OCI-LY7 (cell line): ENCODE measurements around the gene BFSP1. TPM values are rescaled to one million over a fixed set of nuclear protein-coding genes. Genes with fewer than 3 reads are reported as not detected.

ENCODE experiments used
- BruUV-seq: library from RNA; stranded (reverse); fragments of 400-500 nt; replicated peaks from 2 replicates; lab custom pipeline; 2021; lab: Mats Ljungman, UMichigan
- CTCF ChIA-PET: fragments of 300-600 bp; sonication (Branson Sonifier 250); formaldehyde crosslinking; loops from one replicate; lab custom pipeline; 2022; ENCODE audit warnings: antibody characterized with exemption; ENCODE audit not compliant: unreplicated experiment; lab: Charles Lee
- POLR2A ChIA-PET: fragments of 300-600 bp; sonication (Branson Sonifier 250); formaldehyde crosslinking; loops from one replicate; lab custom pipeline; 2022; ENCODE audit warnings: antibody characterized with exemption; lab: Charles Lee
- DNase-seq: peaks from one replicate; pipeline ENCODE4 v3.0.0-alpha.2; 2015; ENCODE audit warnings: low spot score
- H2AFZ ChIP-seq: fragments of 200-600 bp; sonication (generic), shearing (Covaris generic); 2 replicates; pipeline ENCODE4 v1.6.1; 2014; ENCODE audit warnings: mild to moderate bottlenecking, antibody characterized with exemption, low read length, moderate library complexity
- H3K27ac ChIP-seq: fragments of 200-600 bp; sonication (generic); 2 replicates; pipeline ENCODE4 v1.5.1; 2014; ENCODE audit warnings: mixed run types, low read depth, mild to moderate bottlenecking, moderate library complexity, low read length, inconsistent platforms; ENCODE audit not compliant: poor library complexity, severe bottlenecking
- H3K36me3 ChIP-seq: fragments of 200-600 bp; sonication (generic); 2 replicates; pipeline ENCODE4 v1.6.1; 2014; ENCODE audit warnings: mild to moderate bottlenecking, antibody characterized with exemption, low read length, moderate library complexity, mixed read lengths; ENCODE audit not compliant: insufficient read depth
- H3K4me1 ChIP-seq: fragments of 200-600 bp; sonication (generic); 2 replicates; pipeline ENCODE4 v1.5.1; 2014; ENCODE audit warnings: mild to moderate bottlenecking, low read length; ENCODE audit not compliant: insufficient read depth, poor library complexity, severe bottlenecking
- H3K4me2 ChIP-seq: fragments of 200-600 bp; sonication (generic); 2 replicates; pipeline ENCODE4 v1.6.1; 2014; ENCODE audit warnings: mild to moderate bottlenecking, low read length
- H3K4me3 ChIP-seq: fragments of 200-600 bp; sonication (generic); 2 replicates; pipeline ENCODE4 v1.5.1; 2014; ENCODE audit warnings: mild to moderate bottlenecking, low read depth, low read length; ENCODE audit not compliant: poor library complexity, severe bottlenecking
- H3K79me2 ChIP-seq: fragments of 200-600 bp; sonication (generic); 2 replicates; pipeline ENCODE4 v1.6.1; 2016; ENCODE audit warnings: low read depth, mild to moderate bottlenecking, low read length, moderate library complexity, mixed read lengths; ENCODE audit not compliant: insufficient read depth
- H3K9me2 ChIP-seq: fragments of 200-600 bp; sonication (generic); 2 replicates; pipeline ENCODE4 v1.6.1; 2016; ENCODE audit warnings: mild to moderate bottlenecking, low read length, mixed read lengths; ENCODE audit not compliant: insufficient read depth
- H3K9me3 ChIP-seq: fragments of 200-600 bp; sonication (generic); 2 replicates; pipeline ENCODE4 v1.6.1; 2014; ENCODE audit warnings: mild to moderate bottlenecking, mixed run types, low read length, mixed read lengths
- H4K20me1 ChIP-seq: fragments of 200-600 bp; sonication (generic); 2 replicates; pipeline ENCODE4 v1.6.1; 2014; ENCODE audit warnings: mild to moderate bottlenecking, antibody characterized with exemption, low read length, moderate library complexity, mixed read lengths; ENCODE audit not compliant: insufficient read depth
- CTCF ChIP-seq: fragments of 200-600 bp; sonication (generic); conservative IDR thresholded peaks from 2 replicates; pipeline ENCODE4 v1.5.1; 2014; ENCODE audit warnings: mild to moderate bottlenecking, antibody characterized with exemption, low read length, moderate library complexity, mixed read lengths
- EZH2phosphoT487 ChIP-seq: fragments of 200-600 bp; sonication (generic); IDR thresholded peaks from 2 replicates; pipeline ENCODE4 v1.6.1; 2018; ENCODE audit warnings: low read depth, borderline replicate concordance, mild to moderate bottlenecking, mixed run types, antibody characterized with exemption, low read length, moderate library complexity, mixed read lengths
- intact Hi-C: fragments of 100-400 bp; cut with micrococcal nuclease; formaldehyde crosslinking; loops from one replicate; pipeline ENCODE4 v1.10.0; 2022; ENCODE audit not compliant: unreplicated experiment
- total RNA-seq, 2 experiments: library from RNA; depleted of rRNA in 1 of 2; stranded (reverse); fragments of >200 nt in 1 of 2; shearing (Covaris generic) in 1 of 2; gene quantifications; 2 replicates each; pipeline ENCODE4 v1.2.3, GENCODE V29; 2014 to 2022

Gene BFSP1
- total RNA-seq, 2 experiments from 2014 or later: not detected

- Histone ChIP-seq H3K79me2 (no peaks in the 10 kb centered on the region), H2AFZ (no peak overlapping the region; the same call in 1 of the 2 replicates), H4K20me1 (no peaks in the 10 kb centered on the region), H3K36me3 (no peaks in the 10 kb centered on the region), H3K27ac (no peak overlapping the region), H3K9me2 (no peaks in the 10 kb centered on the region), H3K4me3 (no peak overlapping the region), H3K4me2 (no peak overlapping the region), H3K4me1 (no peaks in the 10 kb centered on the region), H3K9me3 (no peaks in the 10 kb centered on the region)
- intact Hi-C loops: no loop called here
- POLR2A ChIA-PET: interaction anchor here (0.6 kb wide), 1 partner anchor 84 kb away, joined by 5 read pairs; no protein-coding TSS in a partner anchor
- CTCF ChIA-PET: interaction anchor here (0.6 kb wide), 1 partner anchor 475 kb away, joined by 3 read pairs; no protein-coding TSS in a partner anchor
- TF ChIP-seq EZH2phosphoT487 (no peak), CTCF (no peak)
- DNase-seq: peak; percentile 13
- no TSS peak for BruUV-seq
Measured at GRCh38 chr20:17518339-17519052, 12.7 kb downstream of the BFSP1 start.

GRCh38 chr20:17515053-17515452, 16.1 kb downstream of the BFSP1 start:
- no TSS peak for BruUV-seq
- Histone ChIP-seq H3K9me2 (no peaks in the 10 kb centered on the region), H3K4me2 (no peak overlapping the region), H2AFZ (no peak overlapping the region), H3K4me3 (no peak overlapping the region), H3K9me3 (no peaks in the 10 kb centered on the region), H3K4me1 (no peaks in the 10 kb centered on the region), H3K79me2 (no peaks in the 10 kb centered on the region), H3K36me3 (no peaks in the 10 kb centered on the region), H4K20me1 (no peaks in the 10 kb centered on the region), H3K27ac (no peak overlapping the region)
- TF ChIP-seq CTCF (no peak), EZH2phosphoT487 (no peak)
- intact Hi-C loops: no loop called here
- POLR2A ChIA-PET: no interaction called here
- DNase-seq: no peak
- CTCF ChIA-PET: no interaction called here

GRCh38 chr20:17513939-17514338, 17.2 kb downstream of the BFSP1 start:
- Histone ChIP-seq H3K4me1 (no peaks in the 10 kb centered on the region), H3K9me3 (no peaks in the 10 kb centered on the region), H2AFZ (no peak overlapping the region), H3K9me2 (no peaks in the 10 kb centered on the region), H3K4me2 (no peak overlapping the region), H3K4me3 (no peak overlapping the region), H3K27ac (no peak overlapping the region), H3K79me2 (no peaks in the 10 kb centered on the region), H3K36me3 (no peaks in the 10 kb centered on the region), H4K20me1 (no peaks in the 10 kb centered on the region)
- ChIA-PET POLR2A (no interaction called here), CTCF (no interaction called here)
- intact Hi-C loops: no loop called here
- BruUV-seq: no TSS peak
- no peak for DNase-seq
- no peak for TF ChIP-seq EZH2phosphoT487
- no peak for TF ChIP-seq CTCF
